GM18520 (cell line): ENCODE data around the gene ARHGAP12.
"Not testable (repeated sequence)": the region's sequence is repeated elsewhere in the genome, so short reads cannot be mapped to it uniquely, and the experiment has no call there.

Source experiments
- ATAC-seq: cut with Tn5 transposase; IDR thresholded peaks from one replicate; pipeline ENCODE4 v1.9.1; 2021; ENCODE audit not compliant: unreplicated experiment

ARHGAP12 gene

DNA sequence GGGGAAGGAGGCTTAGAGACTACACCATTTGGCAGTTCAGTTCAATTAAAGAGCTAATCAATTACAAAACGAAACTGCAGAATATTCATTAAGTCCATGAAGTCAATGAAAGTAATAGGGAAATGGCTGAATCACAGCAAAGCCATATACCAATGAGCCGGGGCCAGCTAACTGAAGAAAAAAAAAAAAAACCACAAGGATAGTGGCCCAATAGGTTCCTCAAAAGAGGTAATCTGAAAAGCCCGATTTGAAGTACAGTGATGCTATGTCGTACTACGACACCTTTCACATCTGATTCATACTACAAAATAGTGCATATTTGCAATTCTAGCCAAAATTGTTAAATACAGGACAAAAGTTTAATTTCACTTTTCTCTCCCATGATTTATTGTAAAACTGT is 2.5 kb downstream of the ARHGAP12 start:
- ATAC-seq = no peak

DNA sequence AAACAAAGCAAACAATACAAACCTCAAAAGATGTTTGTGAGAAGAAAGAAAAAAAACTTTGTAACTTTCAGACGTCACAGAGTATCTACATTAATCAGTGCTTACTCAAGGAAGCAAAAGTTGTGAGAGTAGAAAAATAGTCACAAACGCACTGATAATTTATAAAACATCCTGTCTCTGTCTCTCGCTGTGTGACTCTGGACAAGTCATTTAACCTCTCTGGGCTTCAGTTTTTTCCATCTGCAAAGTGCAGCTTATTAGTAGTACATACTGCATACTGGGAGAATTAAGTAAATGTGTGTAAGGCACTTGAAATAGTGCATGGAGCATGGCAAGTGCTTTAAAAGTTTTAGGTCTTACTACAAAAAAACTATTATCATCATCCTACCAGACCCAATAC is 3.8 kb downstream of the ARHGAP12 start:
- no peak for ATAC-seq

DNA sequence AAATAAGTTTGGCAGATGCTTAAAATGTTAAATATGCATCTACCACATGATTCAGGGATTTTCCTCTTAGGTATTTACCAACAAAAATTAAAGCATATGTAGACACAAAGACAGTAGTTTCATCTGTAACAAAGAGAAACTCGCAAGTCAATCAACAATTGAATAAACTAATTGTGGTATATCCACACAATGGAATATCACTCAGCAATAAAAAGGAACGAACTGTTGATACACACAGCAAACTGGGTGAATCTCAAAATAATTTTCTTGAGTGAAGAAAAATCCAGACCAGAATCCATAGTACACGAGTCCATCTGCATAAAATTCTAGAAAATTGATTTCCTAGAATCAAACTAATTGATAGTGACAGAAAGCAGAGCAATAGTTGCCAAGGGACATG is 5.2 kb downstream of the ARHGAP12 start:
- ATAC-seq = no peak

DNA sequence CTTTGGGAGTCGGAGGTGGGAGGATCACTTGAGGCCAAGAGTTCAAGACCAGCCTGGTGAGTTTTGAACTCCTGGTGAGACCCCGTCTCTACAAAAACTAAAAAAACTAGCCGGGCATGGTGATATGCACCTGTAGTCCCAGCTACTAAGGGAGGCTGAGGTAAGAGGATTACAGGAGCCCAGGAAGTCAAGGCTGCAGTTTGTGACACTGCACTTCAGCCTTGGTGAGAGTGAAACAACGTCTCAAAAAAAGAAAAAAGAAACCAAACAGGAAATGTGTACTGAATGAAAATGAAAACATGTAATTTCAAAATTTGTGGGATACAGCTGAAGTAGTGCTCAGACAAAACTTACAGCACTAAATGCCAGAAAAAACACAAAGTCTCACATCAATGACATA is 7.6 kb downstream of the ARHGAP12 start:
- no peak for ATAC-seq

DNA sequence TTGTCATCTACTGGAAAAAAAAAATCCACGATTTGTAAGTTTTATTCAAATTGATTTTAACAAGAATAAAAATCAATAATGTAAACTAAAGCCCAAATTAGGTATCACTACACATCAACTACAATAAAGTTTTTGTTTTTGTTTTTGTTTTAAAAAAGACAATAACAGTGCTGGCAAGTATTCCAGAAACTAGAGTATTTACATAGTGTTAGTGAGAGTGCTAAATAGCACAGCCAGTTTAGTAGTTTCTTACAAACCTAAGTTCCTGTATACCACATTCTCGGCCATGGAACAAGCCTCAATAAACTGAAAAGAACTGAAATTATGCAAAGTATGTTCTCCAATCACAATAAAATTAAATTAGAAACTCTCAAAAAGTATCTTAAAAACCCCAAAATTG is 8.1 kb downstream of the ARHGAP12 start:
- no peak for ATAC-seq

DNA sequence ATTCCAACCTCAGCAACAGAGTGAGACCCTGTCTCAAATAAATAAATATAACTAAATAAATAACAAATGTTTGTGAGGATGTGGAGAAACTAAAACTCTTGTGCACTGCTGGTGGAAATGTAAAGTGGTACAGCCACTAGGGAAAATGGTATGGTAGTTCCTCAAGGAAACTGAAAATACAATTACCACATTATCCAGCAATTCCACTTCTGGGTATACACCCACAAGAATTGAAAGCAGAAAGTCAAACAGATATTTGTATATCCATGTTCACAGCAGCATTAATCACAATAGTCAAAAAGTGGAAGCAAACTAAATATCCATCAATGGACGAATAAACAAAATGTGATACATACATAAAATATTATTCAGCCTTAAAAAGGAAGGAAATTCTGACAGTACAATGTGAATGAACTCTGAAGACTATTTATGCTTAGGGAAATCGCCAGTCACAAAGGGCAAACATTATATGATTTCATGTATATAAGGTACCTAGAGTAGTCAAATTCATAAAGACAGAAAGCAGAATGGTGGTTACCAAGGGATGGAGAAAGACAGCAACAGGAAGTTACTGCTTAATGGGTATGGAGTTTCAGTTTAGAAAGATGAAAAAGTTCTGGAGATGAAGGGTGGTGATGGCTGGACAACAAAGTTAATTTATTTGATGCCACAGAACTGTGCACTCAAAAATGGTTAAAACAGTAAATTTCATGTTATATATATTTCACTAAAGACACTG is 9.8 kb downstream of the ARHGAP12 start:
- ATAC-seq = no peak

DNA sequence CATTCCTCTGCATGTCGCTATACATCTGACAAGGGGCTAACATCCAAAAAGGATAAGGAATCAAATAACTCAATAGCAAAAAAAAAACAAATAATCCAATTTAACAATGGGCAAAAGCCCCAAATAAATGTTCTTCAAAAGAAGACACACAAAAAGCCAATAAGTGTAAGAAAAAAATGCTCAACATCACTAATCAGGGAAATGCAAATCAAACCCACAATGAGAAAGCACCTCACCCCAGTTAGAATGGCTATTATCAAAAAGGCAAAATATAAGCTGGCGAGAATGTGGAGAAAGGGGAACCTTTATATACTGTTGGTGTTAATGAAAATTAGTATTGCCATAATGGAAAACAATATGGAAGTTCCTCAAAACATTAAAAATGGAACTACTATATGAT is 14.3 kb downstream of the ARHGAP12 start:
- ATAC-seq = no peak

DNA sequence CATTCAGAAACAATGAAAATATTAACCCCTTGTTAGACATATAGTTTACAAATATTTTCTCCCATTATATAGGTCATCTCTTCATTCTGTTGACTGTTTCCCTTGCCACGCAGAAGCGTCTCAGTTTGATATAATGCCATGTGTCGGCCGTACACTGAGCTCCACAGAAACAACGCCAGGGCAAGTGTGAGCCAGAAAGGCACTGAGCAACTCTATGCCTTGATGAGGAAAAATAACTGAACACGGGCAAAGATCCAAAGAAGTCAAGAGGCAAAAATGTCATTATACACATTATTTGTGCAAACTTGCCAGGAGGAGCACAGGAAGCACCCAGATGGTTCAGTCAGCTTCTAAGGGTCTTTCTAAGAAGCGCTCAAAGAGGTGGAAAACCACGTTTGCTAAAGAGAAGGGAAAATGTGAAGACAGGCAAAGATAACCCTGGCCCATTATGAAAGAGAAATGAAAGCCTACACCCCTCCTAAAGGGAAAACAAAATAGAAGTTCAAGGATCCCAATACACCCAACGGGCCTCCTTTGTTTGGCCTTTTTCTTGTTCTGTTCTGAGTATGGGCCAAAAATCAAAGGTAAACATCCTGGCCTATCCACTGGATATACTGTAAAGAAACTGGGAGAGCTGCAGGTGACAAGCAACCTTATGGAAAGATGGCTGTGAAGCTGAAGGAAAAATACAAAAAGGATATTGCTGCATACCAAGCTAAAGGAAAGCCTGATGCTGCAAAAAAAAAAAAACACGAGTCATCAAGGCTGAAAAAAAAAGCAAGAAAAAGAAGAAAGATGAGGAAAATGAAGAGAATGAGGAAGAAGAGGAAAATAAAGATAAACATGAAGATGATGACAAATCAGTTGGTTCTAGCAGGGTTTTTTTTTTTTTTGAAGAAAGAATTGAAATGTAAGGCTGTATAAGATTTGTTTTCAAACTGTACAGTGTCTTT is 15.5 kb downstream of the ARHGAP12 start:
- no peak for ATAC-seq

DNA sequence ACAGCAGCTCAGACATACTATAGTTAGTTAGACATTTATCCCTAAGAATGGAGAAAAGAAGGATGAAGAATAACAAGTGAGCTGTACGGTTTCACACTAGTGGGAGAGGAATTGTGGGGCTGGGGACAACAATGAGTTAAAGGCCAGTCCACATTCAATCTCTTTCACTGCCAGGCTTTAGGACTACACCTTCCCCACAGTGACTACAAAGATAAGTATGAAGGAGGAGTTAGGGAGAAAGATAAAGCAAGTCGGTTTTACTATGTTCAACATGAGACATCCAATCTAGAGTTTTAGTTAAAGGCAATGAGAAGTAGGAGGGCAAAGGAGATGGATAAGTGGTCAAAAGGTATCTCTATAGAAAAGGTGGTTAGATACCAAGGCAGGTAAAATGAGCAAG is 16.3 kb downstream of the ARHGAP12 start:
- ATAC-seq = no peak

DNA sequence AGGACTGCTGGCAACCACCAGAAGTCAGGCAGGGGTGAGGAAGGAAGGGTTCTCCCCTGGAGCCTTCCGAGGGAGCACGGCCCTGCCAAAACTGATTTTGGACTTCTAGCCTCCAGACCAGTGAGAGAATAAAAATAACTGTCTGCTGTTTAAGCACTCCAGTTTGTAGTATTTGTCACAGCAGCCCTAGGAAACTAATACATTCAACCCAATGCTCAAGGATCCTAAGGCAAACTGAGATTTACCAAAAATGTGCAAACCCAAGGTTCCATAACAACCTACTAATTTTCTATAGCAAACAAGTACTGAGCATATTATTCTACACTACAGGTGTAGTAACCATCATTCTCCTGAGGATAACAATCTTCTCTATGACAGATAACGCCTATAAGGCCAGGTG is 18.6 kb downstream of the ARHGAP12 start:
- no peak for ATAC-seq

DNA sequence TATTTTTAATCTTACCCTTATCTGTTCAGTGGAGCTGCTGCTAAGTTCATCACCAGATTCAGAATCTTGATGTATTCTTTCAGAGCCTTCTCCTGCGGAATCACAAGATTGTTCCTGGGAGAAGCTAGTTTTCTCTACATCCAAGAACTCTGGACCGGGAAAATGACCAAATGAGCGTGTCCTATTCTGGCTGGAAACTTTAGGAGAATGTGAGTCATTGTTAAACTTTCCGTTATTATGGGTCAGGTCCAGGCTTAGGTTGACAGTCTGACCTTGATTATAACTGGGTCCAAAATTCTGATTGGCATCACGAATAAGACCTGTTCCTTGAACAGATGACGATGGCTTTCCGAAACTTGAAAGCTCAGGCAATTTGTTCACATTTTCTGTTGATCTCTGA is 20.5 kb downstream of the ARHGAP12 start:
- no peak for ATAC-seq

DNA sequence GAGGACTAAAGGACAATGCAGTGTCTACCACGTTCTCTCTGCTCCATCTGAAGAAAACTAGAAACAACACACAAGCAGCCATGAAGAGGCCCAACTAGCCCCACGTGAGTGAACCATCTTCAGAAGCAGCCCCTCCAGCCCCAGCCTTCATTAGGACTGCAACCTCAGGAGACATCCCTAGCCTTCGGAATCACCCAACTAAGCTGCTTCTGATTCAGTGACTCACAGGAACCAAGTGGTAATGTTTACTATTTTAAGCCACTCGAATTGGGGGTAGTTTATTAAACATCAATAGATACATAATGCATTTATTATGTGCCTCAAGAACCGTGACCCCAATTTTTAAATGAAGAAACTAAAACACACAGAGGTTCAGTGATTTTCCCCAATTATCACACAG is 22.6 kb downstream of the ARHGAP12 start:
- no peak for ATAC-seq

DNA sequence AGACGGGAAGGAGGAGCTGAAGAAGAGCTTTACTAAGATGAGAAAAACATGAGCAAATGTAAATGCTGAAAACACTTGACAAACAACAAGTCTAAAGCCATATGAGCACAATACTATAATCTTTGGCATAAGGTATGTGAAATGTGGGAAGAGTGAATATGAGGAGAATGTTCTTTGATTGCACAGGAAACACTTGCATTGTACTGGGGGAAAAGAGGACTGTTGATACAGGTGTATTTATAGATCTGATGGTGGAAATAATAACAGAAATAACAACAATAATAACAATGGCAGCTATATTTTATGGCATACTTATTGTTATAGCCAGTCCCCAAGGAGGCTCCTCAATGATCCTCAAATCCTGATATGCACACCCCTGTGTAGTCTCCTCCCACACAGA is 23.0 kb downstream of the ARHGAP12 start:
- no peak for ATAC-seq

DNA sequence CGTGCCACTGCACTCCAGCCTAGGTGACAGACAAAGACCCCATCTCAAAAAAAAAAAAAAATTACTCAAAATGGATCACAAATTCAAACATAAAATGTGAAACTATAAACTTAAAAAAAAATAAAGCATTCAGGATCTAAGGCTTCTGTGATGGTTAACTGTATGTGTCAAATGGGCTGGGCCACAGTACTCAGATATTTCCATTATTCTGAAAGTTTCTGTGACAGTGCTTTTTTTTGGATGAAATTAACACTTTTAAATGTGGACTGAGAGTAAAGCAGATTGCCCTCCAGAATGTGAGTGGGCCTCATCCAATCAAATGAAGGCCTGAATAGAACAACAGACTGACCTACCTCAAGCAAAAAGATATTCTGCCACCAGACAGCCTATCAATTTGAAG is 26.0 kb downstream of the ARHGAP12 start:
- ATAC-seq = no peak

DNA sequence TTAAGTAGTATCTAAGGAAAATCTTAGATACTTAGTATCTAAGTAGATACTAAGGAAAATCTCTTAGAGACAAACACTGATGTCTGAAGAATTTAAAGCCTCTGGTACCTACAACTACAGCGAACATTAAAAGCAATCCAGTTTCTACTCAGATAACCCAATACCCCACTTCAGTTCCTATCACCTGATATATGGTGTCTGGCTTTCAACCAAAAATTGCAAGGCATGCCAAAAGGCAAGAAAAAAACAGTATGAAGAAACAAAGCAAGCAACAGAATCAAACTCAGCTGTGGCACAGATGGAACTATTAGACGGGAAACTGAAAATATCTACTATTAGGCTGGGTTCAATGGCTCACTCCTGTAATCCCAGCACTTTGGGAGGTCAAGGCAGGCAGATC is 31.1 kb downstream of the ARHGAP12 start:
- ATAC-seq = no peak

DNA sequence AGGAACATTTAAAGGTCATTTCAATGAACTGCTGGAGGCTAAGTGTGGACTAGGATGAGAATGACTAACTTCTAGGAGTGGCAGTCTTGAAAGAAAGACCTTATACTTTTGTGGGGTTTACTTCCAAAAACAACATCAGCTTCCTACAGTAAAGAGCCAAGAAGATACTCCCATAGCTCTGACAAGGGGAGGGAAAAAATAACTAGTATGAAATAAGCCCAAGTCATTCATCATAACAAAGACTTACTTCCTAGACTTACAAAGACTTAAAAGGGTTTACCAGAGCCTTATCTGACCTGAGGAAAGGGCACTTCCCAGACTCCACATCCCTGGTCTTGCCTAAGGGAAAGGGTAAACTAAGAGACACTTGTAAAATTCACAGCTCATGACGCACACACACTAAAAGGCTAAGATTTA is 31.7 kb downstream of the ARHGAP12 start:
- no peak for ATAC-seq

DNA sequence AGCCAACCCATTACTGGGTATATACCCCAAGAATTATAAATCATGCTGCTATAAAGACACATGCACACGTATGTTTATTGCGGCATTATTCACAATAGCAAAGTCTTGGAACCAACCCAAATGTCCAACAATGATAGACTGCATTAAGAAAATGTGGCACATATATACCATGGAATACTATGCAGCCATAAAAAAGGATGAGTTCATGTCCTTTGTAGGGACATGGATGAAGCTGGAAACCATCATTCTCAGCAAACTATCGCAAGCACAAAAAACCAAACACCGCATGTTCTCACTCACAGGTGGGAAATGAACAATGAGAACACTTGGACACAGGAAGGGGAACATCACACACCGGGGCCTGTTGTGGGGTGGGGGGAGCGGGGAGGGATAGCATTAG is 32.9 kb downstream of the ARHGAP12 start:
- ATAC-seq = not testable (repeated sequence)

DNA sequence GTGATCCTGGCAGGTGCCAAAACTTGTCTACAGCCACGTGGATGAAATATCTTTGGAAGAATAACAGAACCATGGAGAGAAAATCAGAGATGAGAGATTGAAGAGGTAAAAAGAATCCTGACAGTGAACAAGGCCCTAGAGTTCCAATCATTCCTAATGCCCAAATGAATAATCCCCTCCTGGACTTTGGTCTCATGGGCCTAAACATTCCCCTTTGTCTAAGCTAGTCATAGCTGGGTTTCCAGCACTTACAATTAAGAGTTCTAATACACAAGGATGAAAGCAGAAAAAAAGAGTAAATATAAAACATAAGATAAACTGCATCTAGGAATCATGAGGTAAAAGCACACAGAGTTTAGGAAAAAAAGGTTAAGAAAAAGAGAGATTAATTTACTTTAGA is 40.2 kb downstream of the ARHGAP12 start:
- no peak for ATAC-seq

DNA sequence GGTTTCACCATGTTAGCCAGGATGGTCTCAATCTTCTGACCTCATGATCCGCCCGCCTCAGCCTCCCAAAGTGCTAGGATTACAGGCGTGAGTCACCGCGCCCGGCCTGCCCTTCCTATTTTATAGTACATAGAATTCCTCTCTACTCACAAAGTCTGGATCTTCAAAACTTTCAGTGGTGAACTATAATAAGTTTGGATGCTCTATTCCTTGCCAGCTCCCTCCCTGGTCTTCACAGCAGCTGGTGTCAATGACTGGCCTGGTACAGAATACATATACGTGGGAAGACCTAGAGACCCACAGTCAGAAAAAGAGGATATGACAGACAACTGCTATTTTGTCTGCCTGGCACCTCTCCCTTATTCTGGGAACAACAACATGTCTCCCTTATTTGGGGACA is 40.8 kb downstream of the ARHGAP12 start:
- ATAC-seq = no peak

DNA sequence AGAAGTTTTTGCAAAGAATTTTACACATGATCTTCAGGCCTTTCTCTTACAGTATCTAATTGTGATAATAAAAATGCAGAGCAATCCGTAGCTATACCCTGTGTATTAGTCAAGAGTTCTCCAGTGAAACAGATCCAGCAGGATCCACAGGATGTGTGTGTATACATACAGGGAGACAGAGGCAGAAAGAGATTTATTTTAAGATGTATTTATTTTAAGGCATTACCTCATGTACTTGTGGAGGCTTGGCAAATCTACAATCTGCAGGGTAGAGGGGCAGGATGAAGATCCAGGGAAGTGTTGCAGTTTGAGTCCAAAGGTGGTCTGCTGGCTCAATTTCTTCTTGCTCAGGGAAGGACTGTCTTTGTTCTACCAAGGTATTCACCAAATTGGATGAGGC is 41.7 kb downstream of the ARHGAP12 start:
- no peak for ATAC-seq

DNA sequence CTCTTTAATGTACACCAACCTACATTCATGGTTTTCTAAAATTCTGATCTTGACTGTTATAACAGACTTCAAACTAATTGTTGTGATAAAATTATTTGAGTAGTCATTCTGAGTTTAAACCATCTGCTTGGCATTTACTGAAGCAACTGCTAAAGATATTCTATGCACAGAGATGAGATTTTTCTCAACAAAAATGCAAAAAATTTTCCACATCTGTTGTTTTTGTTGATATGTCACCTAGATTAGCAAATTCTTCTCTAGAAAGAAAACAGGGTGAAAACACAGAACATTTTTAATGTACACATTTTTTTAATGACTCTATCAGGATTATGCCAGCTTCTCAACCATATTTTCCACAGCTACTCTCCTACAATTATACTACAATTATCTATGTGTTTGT is 42.7 kb downstream of the ARHGAP12 start:
- ATAC-seq = no peak

DNA sequence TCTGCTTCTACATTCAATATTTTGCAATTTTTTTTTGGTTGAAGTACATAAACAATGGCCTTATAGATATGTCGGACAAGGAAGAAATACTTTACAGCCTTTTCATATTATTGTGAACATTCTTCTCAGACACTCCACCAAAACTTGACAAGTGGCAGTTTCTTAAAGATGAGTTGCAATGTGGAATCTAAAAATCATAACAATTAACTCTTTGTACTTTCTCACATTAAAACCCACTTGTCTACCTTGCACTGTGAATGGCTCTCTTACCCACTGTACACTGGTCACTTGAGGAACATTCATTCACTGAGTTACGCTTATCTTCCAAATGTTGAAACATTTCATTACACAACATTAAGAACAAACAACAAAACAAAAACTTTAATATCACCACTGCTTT is 44.2 kb downstream of the ARHGAP12 start:
- ATAC-seq = no peak
